AG08395 (cell line): ENCODE measurements around the gene H2AZ2.
"Not testable (repeated sequence)": the region's sequence is repeated elsewhere in the genome, so short reads cannot be mapped to it uniquely, and the experiment has no call there.

ENCODE experiments used
- DNase-seq: peaks from one replicate; pipeline ENCODE4 v3.0.0; 2012; ENCODE audit warnings: mixed read lengths, low spot score

H2AZ2 gene

GRCh38 chr7:44847920-44848634 is at the start of gene H2AZ2:
TSS of gene H2AZ2 (minus strand) at chr7:44848087. CDS start at chr7:44847971, 116 bp downstream.
- peak; percentile 99 for DNase-seq

- no peak for DNase-seq
These were observed 49.4 kb upstream of the H2AZ2 start for GRCh38 chr7:44897309-44897708.

GRCh38 chr7:44894888-44895580 is 47.1 kb upstream of the H2AZ2 start:
- DNase-seq: no peak

- DNase-seq: no peak
These were observed 45.9 kb upstream of the H2AZ2 start for GRCh38 chr7:44893710-44894234.

GRCh38 chr7:44891791-44892190 is 43.9 kb upstream of the H2AZ2 start:
- DNase-seq: no peak

GRCh38 chr7:44891372-44891771 is 43.5 kb upstream of the H2AZ2 start:
- DNase-seq: no peak

GRCh38 chr7:44889086-44889781 is 41.3 kb upstream of the H2AZ2 start:
- no peak for DNase-seq

GRCh38 chr7:44887293-44887692 is 39.4 kb upstream of the H2AZ2 start:
- DNase-seq: no peak

GRCh38 chr7:44885394-44886317 is 37.8 kb upstream of the H2AZ2 start, which contains the start of gene PURB:
TSS of gene PURB (minus strand) at chr7:44885530. CDS start at chr7:44885348, 182 bp downstream.
- DNase-seq: peak; percentile 96

GRCh38 chr7:44884621-44885393 is 36.9 kb upstream of the H2AZ2 start:
- DNase-seq: peak; percentile 67

GRCh38 chr7:44883961-44884620 is 36.2 kb upstream of the H2AZ2 start:
- DNase-seq: no peak

GRCh38 chr7:44882899-44883298 is 35.0 kb upstream of the H2AZ2 start:
- DNase-seq: no peak

- DNase-seq: peak; percentile 38
These were observed 33.7 kb upstream of the H2AZ2 start for GRCh38 chr7:44881610-44882009.

GRCh38 chr7:44881066-44881600 is 33.2 kb upstream of the H2AZ2 start:
- no peak for DNase-seq

- DNase-seq: no peak
These were observed 32.6 kb upstream of the H2AZ2 start for GRCh38 chr7:44880317-44881018.

GRCh38 chr7:44876393-44876792 is 28.5 kb upstream of the H2AZ2 start:
- no peak for DNase-seq

GRCh38 chr7:44875241-44875640 is 27.4 kb upstream of the H2AZ2 start:
- no peak for DNase-seq

GRCh38 chr7:44872787-44873186 is 24.9 kb upstream of the H2AZ2 start:
- no peak for DNase-seq

GRCh38 chr7:44871918-44872317 is 24.0 kb upstream of the H2AZ2 start:
- not testable (repeated sequence) for DNase-seq
